GM12891 (cell line): ENCODE data around the gene OR2T10.

Experiments used
- PAX5 ChIP-seq: IDR thresholded peaks from 2 replicates; pipeline ENCODE4 v1.6.1; 2011; ENCODE audit warnings: low read length, moderate library complexity, mild to moderate bottlenecking; ENCODE audit not compliant: insufficient read depth, severe bottlenecking
- POLR2A ChIP-seq: IDR thresholded peaks from 2 replicates; pipeline ENCODE4 v1.6.1; 2011; ENCODE audit warnings: low read depth, low read length, control low read depth
- POLR2AphosphoS5 ChIP-seq: IDR thresholded peaks from 2 replicates; pipeline ENCODE4 v1.6.1; 2011; ENCODE audit warnings: low read depth, low read length, control low read depth
- SPI1 ChIP-seq: IDR thresholded peaks from 2 replicates; pipeline ENCODE4 v1.6.1; 2011; ENCODE audit warnings: low read depth, low read length, control low read depth
- TAF1 ChIP-seq: IDR thresholded peaks from 2 replicates; pipeline ENCODE4 v1.6.1; 2011; ENCODE audit warnings: low read depth, low read length, control low read depth

DNA sequence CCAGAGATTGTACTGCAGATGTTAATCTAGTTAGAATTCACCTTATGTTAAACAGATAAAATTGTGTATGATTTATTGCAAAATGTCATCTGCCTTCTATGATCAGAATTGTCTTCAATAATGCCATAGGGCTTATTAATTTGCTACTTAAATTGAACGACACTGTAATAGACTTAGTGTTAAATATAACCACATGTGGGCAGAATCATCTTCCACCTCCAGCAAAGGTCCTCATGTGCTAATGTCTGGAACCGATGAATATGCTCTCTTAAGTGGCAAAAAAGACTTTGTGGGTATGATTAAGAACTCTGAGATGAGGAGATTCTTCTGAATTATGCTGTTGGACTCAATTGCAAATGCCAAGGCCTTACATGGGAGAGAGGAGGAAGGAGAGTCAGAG lies 33.1 kb upstream of the OR2T10 start:
- TF ChIP-seq POLR2A (no peak), TAF1 (no peak), POLR2AphosphoS5 (no peak), PAX5 (no peak), SPI1 (no peak)
